B cell (primary cell): Measurements from ENCODE around the gene EFR3B. TPM values are rescaled to one million over a fixed set of nuclear protein-coding genes. Genes with fewer than 3 reads are reported as not detected.

ENCODE experiments used
- ATAC-seq: fragments of 200-7000 bp; cut with Tn5 transposase; one replicate; pipeline ENCODE4 v1.10.0; 2021; ENCODE audit warnings: low read depth, mild to moderate bottlenecking, moderate number of reproducible peaks, moderate library complexity
- CTCF ChIA-PET: fragments of 350-600 bp; sonication (Branson Sonifier 250); formaldehyde crosslinking; loops from one replicate; lab custom pipeline; 2021; ENCODE audit warnings: antibody characterized with exemption, inconsistent platforms; lab: Charles Lee
- POLR2A ChIA-PET: fragments of 350-600 bp; sonication (Branson Sonifier 250); formaldehyde crosslinking; loops from one replicate; lab custom pipeline; 2021; ENCODE audit warnings: antibody characterized with exemption; lab: Charles Lee
- DNase-seq: peaks from one replicate; pipeline ENCODE4 v3.0.0; 2013
- H2AFZ ChIP-seq: 2 replicates; pipeline ENCODE4 v1.6.1; 2012; ENCODE audit warnings: mild to moderate bottlenecking, low read depth, low read length; ENCODE audit not compliant: insufficient read depth, poor library complexity, severe bottlenecking
- H3K27ac ChIP-seq, 2 donors: 1 replicate in 1 of 2; 2 replicates in 1 of 2; pipeline ENCODE4 v1.5.1; 2012 to 2013; ENCODE audit warnings: low read length in 2 of 2, mild to moderate bottlenecking in 2 of 2, moderate library complexity in 1 of 2
- H3K27me3 ChIP-seq, 4 experiments: fragments of 200-600 bp in 1 of 4; sonication (generic) in 1 of 4; replicated peaks in 1 of 4; 1 replicate in 2 of 4; 2 replicates in 2 of 4; pipeline versions ENCODE4 v1.6.1 to v1.7.0; 2013 to 2016; ENCODE audit warnings: low read length in 3 of 4, mild to moderate bottlenecking in 2 of 4, mixed read lengths in 1 of 4, moderate library complexity in 1 of 4; ENCODE audit not compliant: insufficient read depth in 4 of 4, control insufficient read depth in 3 of 4; ENCODE audit errors: control extremely low read depth in 1 of 4
- H3K36me3 ChIP-seq, 2 experiments: replicated peaks in 1 of 2; 1 replicate in 1 of 2; 2 replicates in 1 of 2; pipeline versions ENCODE4 v1.6.1 to v1.7.1; 2013; ENCODE audit warnings: low read length in 1 of 2; ENCODE audit not compliant: insufficient read depth in 2 of 2, control insufficient read depth in 1 of 2; ENCODE audit errors: control extremely low read depth in 1 of 2, extremely low read depth in 1 of 2
- H3K4me1 ChIP-seq, 2 donors: fragments of 200-600 bp in 1 of 2; sonication (generic) in 1 of 2; 1 replicate in 1 of 2; 2 replicates in 1 of 2; pipeline versions ENCODE4 v1.5.1 to v1.6.1; 2013 to 2017; ENCODE audit warnings: low read length in 2 of 2; ENCODE audit not compliant: control insufficient read depth in 2 of 2, insufficient read depth in 2 of 2
- H3K4me2 ChIP-seq: replicated peaks from 2 replicates; pipeline ENCODE3; 2012; ENCODE audit warnings: mild to moderate bottlenecking, low read depth, low read length; ENCODE audit not compliant: poor library complexity, severe bottlenecking
- H3K4me3 ChIP-seq, 5 experiments: fragments of 200-600 bp in 1 of 5; sonication (generic) in 1 of 5; 1 replicate in 3 of 5; 2 replicates in 2 of 5; pipeline versions ENCODE4 v1.5.1 to v1.7.0; 2011 to 2016; ENCODE audit warnings: low read length in 4 of 5, mild to moderate bottlenecking in 4 of 5, low read depth in 2 of 5, control low read depth in 1 of 5, moderate library complexity in 1 of 5; ENCODE audit not compliant: insufficient read depth in 1 of 5; ENCODE audit errors: control extremely low read depth in 1 of 5, extremely low read depth in 1 of 5
- H3K79me2 ChIP-seq: fragments of 200-600 bp; sonication (generic); one replicate; pipeline ENCODE4 v1.6.0; 2016; ENCODE audit warnings: low read length; ENCODE audit not compliant: control insufficient read depth, insufficient read depth
- H3K9ac ChIP-seq: fragments of 200-600 bp; sonication (generic); 2 replicates; pipeline ENCODE4 v1.6.1; 2017; ENCODE audit warnings: mild to moderate bottlenecking, low read length, moderate library complexity
- H3K9me3 ChIP-seq, 3 donors: one replicate each; pipeline versions ENCODE4 v1.6.1 to v1.7.1; 2013; ENCODE audit warnings: low read length in 2 of 3; ENCODE audit not compliant: control insufficient read depth in 2 of 3, insufficient read depth in 1 of 3; ENCODE audit errors: control extremely low read depth in 1 of 3
- H4K20me1 ChIP-seq: 2 replicates; pipeline ENCODE4 v1.6.0; 2012; ENCODE audit warnings: mild to moderate bottlenecking, low read length; ENCODE audit not compliant: insufficient read depth, control insufficient read depth, poor library complexity, severe bottlenecking
- H3K27ac Mint-ChIP-seq: one replicate; pipeline ENCODE4 v1.8.0; 2021; ENCODE audit warnings: mixed read lengths
- H3K27me3 Mint-ChIP-seq: one replicate; pipeline ENCODE4 v1.8.0; 2021; ENCODE audit warnings: mixed read lengths
- H3K4me1 Mint-ChIP-seq: one replicate; pipeline ENCODE4 v1.8.0; 2021; ENCODE audit warnings: mixed read lengths
- H3K4me3 Mint-ChIP-seq: one replicate; pipeline ENCODE4 v1.8.0; 2021; ENCODE audit warnings: mixed read lengths
- H3K9me3 Mint-ChIP-seq: one replicate; pipeline ENCODE4 v1.8.0; 2022; ENCODE audit warnings: mixed read lengths; ENCODE audit not compliant: insufficient read depth
- CTCF ChIP-seq: fragments of 200-600 bp; IDR thresholded peaks from one replicate; pipeline ENCODE4 v1.8.0; 2022; ENCODE audit warnings: antibody characterized with exemption, mild to moderate bottlenecking
- EZH2 ChIP-seq: IDR thresholded peaks from 2 replicates; pipeline ENCODE4 v1.6.1; 2012; ENCODE audit warnings: borderline replicate concordance, low read depth, mild to moderate bottlenecking, moderate library complexity, low read length; ENCODE audit not compliant: insufficient read depth, poor library complexity, severe bottlenecking
- WGBS: methylation state at CpG from one replicate; pipeline ENCODE4 v1.1.5; 2013; ENCODE audit warnings: missing lambda C conversion rate; ENCODE audit not compliant: insufficient coverage; 5-methylcytosine and 5-hydroxymethylcytosine counted together
- intact Hi-C: fragments of 100-400 bp; cut with micrococcal nuclease; formaldehyde crosslinking; loops from one replicate; pipeline ENCODE4 v1.10.0; 2022
- polyA plus RNA-seq: library from polyadenylated mRNA; depleted of rRNA; stranded (reverse); fragments of >200 nt; gene quantifications from 2 replicates; pipeline ENCODE4 v1.2.3, GENCODE V29; 2012
- total RNA-seq, 2 donors: library from RNA; stranded (reverse); fragments of 120-200 nt in 1 of 2; gene quantifications; 1 replicate in 1 of 2; 2 replicates in 1 of 2; pipeline versions ENCODE4 v1.2.3 to v1.2.4, GENCODE V29; 2013 to 2022

EFR3B gene
- total and polyA plus RNA-seq, 2 donors (not counting 1 experiment from before 2014, with no cell fraction given): 0.15 TPM; not detected in 1

- Histone ChIP-seq H2AFZ (no peak overlapping the region), H4K20me1 (no peaks in the 10 kb centered on the region), H3K36me3 (no peaks in the 10 kb centered on the region), H3K27ac (no peak overlapping the region), H3K9me3 (no peaks in the 10 kb centered on the region), H3K9ac (no peak overlapping the region), H3K27me3 (no peaks in the 10 kb centered on the region), H3K4me2 (no peak overlapping the region), H3K79me2 (no peaks in the 10 kb centered on the region), H3K4me1 (no peaks in the 10 kb centered on the region), H3K4me3 (no peak overlapping the region)
- TF ChIP-seq EZH2 (no peak), CTCF (no peak)
- Mint-ChIP-seq H3K27ac (no peak overlapping the region), H3K9me3 (no peaks in the 10 kb centered on the region), H3K4me3 (no peak overlapping the region), H3K4me1 (peaks cover 3% of the 10 kb centered on the region), H3K27me3 (peaks cover 13% of the 10 kb centered on the region)
- ChIA-PET POLR2A (no interaction called here), CTCF (no interaction called here)
- WGBS: no CpG with 5 or more reads among the region's 2 CpGs
- intact Hi-C loops: no loop called here
- DNase-seq: no peak
- ATAC-seq: no peak
Observed at GRCh38 chr2:25021791-25022362, 20.0 kb upstream of the EFR3B start.

GRCh38 chr2:25023333-25023732 is 18.5 kb upstream of the EFR3B start:
- Mint-ChIP-seq H3K27me3 (peaks cover 13% of the 10 kb centered on the region), H3K9me3 (no peaks in the 10 kb centered on the region), H3K4me3 (no peak overlapping the region), H3K27ac (no peak overlapping the region), H3K4me1 (no peaks in the 10 kb centered on the region)
- Histone ChIP-seq H4K20me1 (no peaks in the 10 kb centered on the region), H3K9ac (no peak overlapping the region), H3K4me3 (no peak overlapping the region), H2AFZ (no peak overlapping the region), H3K4me1 (no peaks in the 10 kb centered on the region), H3K27me3 (no peaks in the 10 kb centered on the region), H3K9me3 (no peaks in the 10 kb centered on the region), H3K27ac (no peak overlapping the region), H3K79me2 (no peaks in the 10 kb centered on the region), H3K36me3 (no peaks in the 10 kb centered on the region), H3K4me2 (no peak overlapping the region)
- WGBS: 86% methylated on average over 3 of the region's 7 CpGs
- CTCF ChIA-PET: no interaction called here
- POLR2A ChIA-PET: no interaction called here
- TF ChIP-seq CTCF: no peak
- TF ChIP-seq EZH2: no peak
- DNase-seq (no peak), ATAC-seq (no peak)
- intact Hi-C loops: no loop called here
